GM12891 (cell line): ENCODE measurements around the gene RBPJL.

Experiments used
- POLR2A ChIP-seq: IDR thresholded peaks from 2 replicates; pipeline ENCODE4 v1.6.1; 2011; ENCODE audit warnings: low read depth, low read length, control low read depth
- POLR2AphosphoS5 ChIP-seq: IDR thresholded peaks from 2 replicates; pipeline ENCODE4 v1.6.1; 2011; ENCODE audit warnings: low read depth, low read length, control low read depth

DNA sequence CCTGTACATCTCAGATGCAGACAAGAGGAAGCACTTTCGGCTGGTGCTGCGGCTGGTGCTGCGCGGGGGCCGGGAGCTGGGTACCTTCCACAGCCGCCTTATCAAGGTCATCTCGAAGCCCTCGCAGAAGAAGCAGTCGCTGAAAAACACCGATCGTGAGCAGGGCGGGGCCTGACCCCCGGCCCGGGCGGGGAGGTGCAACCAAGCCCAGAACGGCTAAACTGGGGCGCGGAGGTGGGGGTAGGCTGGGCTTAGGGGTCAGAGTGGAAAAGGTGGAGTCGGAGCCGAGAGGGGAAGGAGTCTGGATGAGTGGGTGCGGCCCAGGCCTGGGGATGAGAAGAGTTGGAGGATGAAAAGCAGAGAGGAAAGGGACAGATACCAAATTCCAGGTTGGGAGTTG lies 5.6 kb downstream of the RBPJL start:
- TF ChIP-seq POLR2AphosphoS5 (no peak), POLR2A (no peak)
